NCI-H2196 (cell line): ENCODE results near the gene NSDHL.

Source experiments
- DNase-seq: peaks from one replicate; lab custom pipeline; 2025; ENCODE audit not compliant: unreplicated experiment; lab: John Stamatoyannopoulos, UW

NSDHL gene

DNA sequence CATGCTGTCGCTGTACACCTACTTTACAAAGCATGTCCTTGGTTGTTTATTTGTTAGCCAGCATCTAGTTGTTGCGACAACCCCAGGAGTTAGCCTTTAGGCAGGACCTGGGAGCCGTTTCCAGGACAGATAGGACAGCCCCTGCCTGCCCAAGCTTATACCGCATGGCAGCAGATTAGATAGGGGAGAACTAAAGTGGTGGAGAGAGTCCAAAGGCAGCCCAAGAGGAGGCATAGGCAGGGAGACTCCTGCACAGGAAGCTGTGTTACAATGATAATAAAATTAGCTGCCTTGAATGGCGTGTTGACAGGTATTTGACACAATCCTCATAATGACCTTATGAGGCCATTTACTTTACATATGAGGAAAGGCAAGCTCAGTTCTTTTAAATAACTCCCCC is 13.0 kb downstream of the NSDHL start:
- DNase-seq = no peak

DNA sequence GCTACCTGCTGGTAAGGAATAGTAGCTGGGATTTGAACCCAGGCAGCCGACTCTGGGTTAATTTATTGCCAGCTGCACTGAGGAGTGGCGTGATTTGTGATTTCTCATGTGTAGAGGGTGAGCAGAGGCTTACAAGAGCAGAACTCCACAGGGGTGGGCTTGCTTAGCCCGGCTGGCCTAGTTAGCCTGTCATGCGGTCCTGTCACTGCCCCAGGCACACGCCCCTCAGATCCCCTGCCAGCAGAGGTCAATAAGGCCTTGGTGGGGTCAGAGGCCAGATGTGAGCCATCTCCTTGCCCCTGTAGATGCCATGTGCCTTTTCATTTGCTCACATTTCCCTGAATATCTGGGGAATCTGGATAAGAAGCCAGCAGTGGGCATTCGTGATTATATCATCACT is 13.4 kb downstream of the NSDHL start:
- DNase-seq = no peak

DNA sequence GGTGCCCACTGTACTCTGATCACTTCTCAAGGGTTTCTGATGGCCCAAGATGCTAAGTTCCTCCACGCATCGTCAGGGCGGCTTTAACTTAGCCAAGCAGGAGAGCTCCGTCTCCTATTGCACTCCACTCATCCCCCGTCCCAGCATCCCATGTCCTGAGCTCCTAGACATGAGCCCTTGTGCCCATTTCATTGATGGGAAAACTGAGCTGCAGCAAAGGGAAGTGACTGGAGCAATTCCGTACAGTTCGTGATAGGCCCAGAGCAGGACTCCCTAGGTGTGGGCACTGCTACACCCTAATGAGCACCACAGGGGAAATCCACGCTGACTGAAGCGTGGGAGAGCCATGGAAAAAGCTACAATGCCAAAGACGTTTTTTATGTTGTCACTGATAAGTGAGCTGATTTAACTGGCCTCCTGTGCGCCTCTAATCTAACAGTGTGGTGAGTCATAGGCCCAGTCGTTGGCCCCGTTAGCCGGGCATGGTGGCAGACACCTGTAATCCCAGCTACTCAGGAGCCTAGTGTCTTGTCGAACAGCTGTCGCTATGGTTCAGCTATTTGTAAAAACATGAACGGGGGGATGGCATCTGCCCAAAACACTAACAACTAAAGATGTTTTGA is 14.9 kb downstream of the NSDHL start:
- no peak for DNase-seq

DNA sequence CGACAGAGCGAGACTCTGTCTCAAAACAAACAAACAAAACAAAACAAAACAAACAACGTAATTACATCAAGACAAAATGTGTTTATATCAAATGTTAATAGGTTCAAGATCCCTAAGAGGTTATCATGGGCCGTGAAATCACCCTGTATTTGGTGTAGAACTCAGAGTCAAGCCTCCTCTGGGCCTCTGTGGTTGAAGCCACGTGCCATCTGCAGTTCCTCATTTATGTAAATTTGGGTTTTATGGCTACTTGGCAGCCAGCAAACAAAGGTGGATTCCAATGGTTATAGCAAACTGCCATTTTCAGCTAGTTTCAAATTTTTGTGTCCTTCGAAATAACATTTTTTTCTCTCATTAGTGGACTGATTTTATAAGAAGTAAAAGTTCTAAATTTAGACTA is 16.4 kb downstream of the NSDHL start:
- DNase-seq = no peak

DNA sequence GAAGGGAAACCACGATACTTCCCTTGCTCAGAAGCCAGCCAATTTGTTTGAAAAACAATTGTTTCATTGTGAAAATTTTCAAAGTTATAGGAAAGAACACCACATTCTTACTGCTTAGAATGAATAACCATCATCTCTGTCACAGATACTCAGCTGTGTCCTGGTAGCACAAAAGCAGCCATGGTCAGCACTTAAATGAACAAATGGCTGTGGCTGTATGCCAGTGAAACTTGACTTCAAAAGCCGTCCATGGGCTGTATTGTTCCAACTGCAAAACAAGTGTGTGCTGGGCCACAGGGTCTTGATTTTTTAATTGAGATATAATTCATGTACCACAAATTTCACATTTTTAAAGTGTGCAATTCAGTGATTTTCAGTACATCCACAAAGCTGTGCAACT is 19.6 kb downstream of the NSDHL start:
- no peak for DNase-seq

DNA sequence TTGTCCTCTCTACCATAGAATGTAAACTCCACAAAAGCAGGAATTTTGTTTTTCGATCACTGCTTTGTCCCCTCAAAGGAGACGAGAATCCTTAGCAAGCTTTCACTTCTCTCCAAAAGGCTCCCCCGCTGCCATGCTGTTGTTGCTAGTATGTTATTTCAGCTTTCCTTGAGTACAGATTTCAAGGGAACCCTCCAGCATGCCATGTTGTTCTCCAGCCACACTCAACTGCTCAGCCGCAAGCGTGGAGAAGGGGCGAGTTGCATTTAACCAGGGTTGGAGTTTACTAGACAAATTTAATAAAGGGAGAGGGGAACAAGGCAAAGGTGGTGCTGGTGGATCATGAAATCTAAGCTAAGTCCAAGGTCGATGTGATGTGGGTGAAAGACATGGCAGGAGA is 23.1 kb downstream of the NSDHL start:
- DNase-seq = no peak

DNA sequence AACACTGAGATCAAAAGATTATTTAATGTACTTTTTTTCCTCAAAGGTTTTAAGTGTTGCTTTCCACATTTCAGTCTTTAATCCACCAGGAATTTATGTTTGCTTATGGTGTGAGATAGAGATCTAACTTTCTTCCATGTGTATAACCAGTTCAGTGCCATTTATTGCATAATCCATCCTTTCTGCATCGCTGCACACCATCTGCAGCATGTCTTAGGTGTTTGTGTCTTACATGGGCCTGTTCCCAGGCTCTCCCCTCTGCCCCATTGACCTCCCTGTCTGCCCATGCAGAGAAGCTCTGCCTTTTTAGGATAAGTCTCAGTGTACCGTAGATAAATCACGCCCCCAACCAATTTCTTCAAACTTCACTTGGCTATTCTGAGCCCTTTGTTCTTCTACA is 30.3 kb downstream of the NSDHL start:
- DNase-seq = no peak

DNA sequence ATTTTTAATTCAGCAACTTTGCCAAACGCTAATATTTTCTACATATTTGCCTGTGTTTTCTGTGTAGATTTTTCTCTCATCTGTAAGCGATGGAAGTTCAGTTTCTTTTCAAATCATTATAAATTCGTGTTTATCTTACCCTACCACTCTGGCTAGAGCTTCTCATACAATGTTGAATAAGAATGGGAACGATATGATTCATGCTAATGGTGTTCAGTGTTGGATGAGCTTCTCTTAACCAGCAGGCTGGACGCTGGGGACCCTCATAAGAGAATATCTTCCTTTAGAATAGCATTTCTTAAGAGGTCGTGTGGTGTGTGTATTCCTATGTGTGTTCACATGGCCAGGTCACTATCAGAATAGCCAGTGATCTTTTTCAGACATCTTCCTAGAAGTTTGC is 31.0 kb downstream of the NSDHL start:
- no peak for DNase-seq

DNA sequence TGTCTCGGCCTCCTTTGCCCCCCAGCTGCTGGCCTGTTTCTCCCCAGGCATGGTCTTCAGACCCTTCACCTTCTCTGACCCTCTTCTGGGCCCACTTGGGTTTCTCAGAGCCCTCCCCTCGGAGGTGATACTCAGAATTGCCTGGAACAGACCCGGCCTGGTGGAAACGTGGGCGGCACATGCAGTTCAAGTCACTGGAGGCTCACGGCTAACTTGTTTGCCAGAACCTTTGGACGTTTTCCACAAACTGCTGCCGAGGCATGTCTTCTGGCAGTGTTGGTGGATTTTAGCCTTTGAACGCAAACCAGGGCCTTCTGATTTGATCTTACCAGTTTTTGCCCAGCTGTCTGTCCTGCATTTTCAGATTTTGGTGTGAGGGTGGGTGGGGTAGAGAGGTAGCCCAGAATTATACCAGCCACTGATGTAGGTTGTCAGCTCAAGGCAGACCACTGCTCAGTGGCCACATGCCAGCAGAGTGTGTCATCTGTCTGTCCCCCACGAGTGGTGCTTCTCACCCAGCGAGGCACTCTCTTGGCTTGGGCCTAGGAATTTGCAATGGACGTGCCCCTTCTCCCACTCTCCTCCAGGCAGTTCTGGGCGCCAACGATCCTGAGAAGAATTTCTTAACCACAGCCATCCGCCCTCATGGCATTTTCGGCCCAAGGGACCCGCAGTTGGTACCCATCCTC is 34.5 kb downstream of the NSDHL start:
- no peak for DNase-seq

DNA sequence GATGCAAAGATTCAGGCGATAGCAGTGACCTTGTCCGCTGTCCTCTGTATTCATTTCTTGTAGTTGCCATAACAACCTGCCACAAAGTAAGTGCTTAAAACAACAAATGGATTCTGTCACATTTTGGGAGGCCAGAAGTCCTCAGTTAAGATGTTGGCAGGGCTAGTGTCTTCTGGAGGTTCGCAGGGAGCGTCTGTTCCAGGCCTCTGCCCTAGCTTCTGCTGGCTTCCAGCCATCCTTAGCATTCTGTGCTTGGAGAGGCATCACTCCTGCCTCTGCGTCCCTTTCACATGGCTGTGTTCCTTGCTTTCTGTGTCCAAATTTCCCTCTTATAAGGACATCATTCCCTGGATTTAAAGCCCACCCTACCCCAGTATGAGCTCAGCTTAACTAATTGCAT is 35.5 kb downstream of the NSDHL start:
- no peak for DNase-seq

DNA sequence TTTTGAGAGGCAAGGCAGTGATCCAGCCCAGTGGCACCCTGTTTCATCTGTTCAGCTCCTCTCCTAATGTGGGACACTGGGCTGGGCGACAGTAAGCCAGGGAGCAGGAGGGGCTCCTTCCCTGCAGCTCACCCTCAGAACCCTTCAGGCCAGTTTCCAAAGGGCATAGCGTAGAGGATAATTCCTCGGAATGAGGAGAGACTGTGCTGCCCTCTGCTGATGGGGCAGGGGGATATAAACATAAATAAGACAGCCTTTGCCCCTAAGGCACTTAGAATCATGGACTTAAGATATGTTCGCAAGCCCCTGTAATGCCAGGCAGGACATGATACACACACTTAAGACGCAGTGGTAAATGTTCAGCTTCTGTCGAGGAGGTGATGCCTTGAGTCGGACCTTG is 39.1 kb downstream of the NSDHL start:
- DNase-seq = no peak

DNA sequence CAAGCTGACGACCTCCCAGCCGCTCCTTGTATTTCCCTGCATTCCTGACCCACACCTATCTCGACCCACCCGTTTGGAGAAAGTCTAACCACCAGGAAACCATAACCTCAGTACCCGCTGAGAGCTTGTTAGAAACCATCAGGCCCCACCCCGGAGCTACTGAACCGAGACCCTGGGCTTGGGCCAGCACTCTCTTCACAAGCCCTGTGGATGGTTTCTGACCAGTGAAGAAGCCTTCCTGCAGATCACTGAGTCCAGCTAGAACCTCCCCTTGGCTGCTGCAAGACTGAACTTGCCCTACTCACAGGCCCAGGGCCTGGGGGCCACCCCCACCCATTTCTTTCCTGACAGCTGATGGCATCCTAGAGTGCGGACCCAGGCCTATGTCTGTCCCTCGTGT is 40.4 kb downstream of the NSDHL start:
- no peak for DNase-seq

DNA sequence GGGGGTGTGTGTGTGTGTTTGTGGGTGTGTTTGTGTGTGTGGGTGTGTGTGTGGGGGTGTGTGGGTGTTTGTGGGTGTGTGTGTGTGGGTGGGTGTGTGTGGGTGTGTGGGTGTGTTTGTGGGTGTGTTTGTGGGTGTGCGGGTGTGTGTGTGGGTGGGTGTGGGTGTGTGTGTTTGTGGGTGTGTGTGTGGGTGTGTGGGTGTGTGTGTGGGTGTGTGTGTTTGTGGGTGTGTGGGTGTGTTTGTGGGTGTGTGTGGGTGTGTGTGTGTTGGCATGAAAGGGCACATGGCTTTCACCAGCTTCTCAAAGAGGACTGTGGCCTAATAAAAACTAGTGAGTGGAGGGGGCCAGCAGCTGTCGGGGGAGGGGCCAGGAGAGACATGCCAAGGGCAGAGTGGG is 41.7 kb downstream of the NSDHL start:
- no peak for DNase-seq

DNA sequence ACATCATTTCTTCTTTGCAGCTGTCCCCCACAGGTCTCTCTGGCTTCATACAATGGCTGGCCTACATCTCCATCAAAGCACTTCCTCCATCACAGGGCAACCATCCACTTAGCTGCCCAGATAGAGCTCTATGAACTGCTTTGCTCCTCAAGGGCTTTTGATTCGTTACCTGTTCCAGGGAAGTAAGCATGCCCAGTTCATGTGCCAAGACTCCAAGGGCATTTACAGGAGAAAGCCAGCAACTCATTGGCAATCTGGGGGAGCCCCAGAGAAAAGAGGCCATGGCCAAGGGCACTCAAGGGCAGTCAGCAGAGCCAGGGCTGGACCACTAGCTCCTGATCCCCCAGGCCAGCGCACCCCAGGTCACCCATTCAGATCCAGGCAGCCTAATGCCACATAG is 42.5 kb downstream of the NSDHL start:
- DNase-seq = no peak

DNA sequence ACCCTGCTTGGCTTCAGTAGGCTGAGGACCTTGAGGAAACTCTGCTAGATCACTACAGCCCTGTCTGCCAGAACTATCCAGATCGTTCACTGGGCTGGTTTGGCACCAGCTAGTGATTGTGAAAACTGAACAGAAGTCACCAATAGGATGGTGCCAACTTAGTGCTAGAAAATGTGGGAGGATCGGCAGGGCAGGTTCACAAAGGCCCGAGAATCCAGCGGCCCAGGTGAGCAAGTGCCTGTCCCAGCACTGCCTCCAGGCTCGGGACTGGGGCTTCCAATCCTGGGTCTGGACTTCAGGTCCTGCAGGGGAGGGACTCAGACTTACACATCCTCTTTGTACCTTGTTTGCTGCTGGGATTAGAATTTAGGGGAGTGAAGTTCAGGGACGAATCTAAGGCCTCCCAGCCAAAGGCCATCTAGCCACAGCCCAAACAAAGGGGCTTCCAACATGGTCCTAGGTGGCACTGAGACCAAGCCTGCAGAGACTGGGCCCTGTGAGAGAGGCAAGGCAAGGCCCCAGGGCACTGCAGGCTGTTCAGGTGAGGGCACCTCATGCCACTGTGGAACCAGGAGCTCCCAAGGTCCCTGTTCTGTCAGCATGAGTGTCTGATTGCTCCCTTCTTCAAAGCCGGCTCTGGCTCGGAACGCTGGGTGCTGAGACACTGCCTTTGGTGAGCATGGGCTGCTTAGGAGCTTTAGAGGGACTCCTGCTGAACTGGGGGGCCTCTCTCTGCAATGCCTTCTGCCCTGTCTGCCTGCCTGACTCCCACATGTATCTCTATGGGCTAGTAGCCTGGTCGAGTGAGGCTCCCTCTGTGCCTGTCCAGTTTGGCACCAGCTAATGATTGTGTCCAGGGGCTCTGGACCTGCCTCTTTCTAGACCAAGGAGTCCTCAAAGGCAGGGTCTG is 46.3 kb downstream of the NSDHL start:
- DNase-seq = no peak

DNA sequence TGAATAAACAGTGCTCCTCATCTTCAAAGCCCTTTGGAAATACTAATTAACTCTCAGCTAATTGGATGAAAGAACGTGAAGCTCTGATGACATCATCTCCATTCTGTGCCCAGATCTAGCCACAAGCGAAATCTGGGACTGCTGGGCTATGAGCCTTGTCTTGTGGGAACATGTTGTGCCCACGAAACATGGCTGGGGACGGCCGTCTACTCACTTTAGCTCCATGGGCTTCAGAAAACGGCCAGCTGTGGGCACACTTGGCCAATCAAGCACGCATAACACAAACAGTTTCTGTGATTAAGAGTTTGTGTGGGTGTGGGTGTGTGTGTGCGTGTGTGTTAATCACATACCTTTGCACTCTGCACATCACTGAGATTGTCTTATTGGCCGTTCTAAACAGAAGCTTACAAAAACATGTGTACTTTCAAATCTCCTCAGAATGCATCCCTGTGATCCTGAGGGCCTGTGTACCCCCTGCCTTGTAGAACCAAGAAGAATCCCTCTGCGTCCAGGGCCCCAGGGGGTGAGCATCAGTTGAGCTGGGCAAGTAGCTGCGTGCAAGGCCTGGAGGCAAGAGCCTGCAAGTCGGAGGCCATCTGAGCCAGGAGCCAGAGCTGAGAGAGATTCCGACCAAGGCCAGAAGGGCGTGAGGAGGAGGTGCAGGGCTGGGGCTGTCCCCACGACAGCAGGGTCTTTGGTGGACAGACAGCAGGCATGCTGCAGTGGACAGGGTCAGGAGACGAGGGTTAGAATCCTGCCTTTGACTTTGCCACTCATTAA is 48.3 kb downstream of the NSDHL start:
- DNase-seq = no peak

DNA sequence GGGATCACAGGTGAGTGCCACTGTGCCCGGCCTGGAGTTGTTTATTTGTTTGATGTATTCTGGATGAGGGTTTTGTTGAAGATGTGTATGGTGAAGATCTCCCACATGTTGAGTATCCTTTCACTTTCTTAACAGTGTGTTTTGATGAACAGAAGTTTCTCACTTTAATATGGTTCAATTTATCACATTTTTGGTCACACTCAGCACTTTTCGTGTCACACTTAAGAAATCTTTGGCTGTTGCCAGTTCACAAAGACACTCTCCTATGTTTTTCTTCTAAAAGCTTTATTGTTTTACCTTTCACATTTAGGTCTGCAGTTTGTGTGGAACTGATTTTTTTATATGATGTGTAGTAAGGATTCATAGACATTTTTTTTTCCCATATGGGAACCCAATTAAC is 50.4 kb downstream of the NSDHL start:
- no peak for DNase-seq

DNA sequence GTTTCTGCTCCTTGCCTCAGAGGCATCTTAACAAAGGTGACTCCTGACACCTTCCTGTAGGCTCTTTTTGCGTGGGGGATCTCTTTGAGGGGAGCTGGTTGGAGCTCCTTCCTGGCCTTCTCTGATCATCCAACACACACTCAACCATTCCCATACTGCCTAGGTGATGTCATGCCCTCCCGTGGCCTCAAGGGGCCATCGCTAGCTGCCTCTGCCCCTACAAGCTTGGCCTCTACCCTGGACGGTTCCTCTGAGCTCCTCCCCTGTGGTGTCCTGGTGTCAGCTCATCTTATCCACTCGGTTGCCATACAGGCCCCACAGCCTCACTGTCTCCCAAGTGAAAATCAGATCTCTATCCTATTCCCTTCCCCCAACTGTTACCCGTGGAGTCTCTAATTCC is 53.3 kb downstream of the NSDHL start:
- no peak for DNase-seq

DNA sequence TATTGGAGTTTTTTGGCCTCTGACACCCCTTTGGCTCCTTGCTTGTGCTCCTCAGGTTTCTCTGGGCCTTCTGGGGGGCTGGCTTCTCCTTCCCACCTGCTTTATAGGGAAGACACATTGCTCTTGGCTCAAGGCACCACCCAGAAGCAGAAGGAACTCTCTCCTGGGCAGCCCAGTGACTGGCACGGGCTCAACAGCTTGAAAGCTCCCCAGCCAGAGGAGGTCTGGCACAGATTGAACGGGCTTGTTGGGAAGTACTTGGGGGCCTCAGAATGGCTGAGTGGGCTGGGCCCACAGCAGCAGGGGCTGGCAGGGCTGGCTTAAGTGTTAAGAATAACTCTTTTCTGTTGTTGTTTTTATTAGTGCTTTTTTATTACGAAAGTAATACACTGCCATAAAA is 55.9 kb downstream of the NSDHL start:
- DNase-seq = no peak

DNA sequence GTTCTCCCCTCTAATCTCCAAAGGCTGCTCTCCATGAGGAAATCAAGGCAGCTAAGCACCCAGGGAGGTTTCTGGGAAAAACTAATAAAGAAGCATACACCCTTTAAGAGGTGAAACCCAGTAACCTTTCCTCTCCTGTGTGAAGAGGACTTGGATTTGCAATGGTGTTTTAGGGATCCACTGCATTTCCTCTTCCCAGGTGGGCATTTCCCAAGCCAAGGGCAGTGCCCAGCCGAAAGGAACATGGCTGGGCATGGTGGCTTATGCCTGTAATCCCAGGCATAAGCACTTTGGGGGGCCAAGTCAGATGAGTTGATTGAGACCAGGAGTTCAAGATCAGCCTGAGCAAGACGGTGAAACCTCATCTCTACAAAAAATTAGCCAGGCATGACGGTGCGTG is 61.6 kb downstream of the NSDHL start:
- no peak for DNase-seq
